Cardiac fibroblast (primary cell): Measurements from ENCODE around the gene ALKBH5.

ENCODE experiments used
- DNase-seq, 2 donors: peaks; one replicate each; pipeline versions ENCODE4 v3.0.0 to v3.0.0-alpha.2; 2010; ENCODE audit warnings: low read depth in 2 of 2
- H3K4me3 ChIP-seq, 2 donors: replicated peaks in 1 of 2; 1 replicate in 1 of 2; 2 replicates in 1 of 2; pipeline ENCODE4 v1.5.1; 2011; ENCODE audit warnings: low read depth in 2 of 2, low read length in 2 of 2, mild to moderate bottlenecking in 2 of 2, moderate library complexity in 1 of 2
- TF ChIP-seq, protein P1 (sequence below): IDR thresholded peaks from one replicate; pipeline ENCODE4 v1.5.1; 2011; ENCODE audit warnings: low read depth, mild to moderate bottlenecking, low read length, inconsistent platforms

Gene ALKBH5

DNA sequence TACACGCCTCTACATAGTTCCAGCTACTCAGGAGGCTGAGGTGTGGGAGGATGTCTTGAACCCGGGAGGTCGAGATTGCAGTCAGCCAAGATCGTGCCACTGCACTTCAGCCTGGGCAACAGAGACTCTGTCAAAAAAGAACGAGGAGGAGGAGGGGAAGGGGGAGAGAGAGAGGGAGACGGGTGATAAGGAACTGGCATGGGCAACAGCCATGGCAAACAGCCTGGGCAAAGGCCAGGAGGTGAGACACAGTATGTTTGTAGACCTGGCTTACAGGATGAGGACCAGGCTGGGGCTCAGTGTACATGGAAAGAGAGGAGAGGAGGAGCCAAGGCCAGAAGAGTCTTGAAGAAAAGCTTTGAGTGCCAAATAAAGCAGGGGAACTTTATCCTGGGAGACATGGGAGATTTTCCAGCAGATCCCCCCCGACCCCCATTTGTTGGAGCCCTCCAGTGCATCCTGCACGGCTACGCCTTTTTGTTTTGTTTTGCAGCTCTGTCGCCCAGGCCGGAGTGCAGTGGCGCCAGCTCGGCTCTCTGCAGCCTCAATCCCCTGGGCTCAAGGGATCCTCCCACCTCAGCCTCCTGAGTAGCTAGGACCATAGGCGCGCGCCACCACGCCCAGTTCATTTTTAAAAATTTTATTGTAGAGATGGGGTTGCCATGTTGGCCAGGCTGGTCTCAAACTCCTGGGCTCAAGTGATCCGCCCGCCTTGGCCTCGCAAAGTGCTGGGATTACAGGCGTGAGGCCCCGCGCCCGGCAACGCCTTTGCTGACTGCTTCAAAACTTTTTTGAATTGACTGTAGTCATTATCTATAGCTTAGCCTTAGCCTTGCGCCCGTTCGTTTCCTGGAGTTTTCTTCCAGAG is 1.3 kb upstream of the ALKBH5 start:
- DNase-seq = peak; percentile 13 to 56
- TF ChIP-seq, protein P1, sequence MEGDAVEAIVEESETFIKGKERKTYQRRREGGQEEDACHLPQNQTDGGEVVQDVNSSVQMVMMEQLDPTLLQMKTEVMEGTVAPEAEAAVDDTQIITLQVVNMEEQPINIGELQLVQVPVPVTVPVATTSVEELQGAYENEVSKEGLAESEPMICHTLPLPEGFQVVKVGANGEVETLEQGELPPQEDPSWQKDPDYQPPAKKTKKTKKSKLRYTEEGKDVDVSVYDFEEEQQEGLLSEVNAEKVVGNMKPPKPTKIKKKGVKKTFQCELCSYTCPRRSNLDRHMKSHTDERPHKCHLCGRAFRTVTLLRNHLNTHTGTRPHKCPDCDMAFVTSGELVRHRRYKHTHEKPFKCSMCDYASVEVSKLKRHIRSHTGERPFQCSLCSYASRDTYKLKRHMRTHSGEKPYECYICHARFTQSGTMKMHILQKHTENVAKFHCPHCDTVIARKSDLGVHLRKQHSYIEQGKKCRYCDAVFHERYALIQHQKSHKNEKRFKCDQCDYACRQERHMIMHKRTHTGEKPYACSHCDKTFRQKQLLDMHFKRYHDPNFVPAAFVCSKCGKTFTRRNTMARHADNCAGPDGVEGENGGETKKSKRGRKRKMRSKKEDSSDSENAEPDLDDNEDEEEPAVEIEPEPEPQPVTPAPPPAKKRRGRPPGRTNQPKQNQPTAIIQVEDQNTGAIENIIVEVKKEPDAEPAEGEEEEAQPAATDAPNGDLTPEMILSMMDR = no peak

GRCh38 chr17:18182978-18183333 is 672 bp upstream of the ALKBH5 start:
- DNase-seq = peak in 1 of 2 donors; percentile 93
- TF ChIP-seq, protein P1 = no peak
- peak overlapping the region; percentile 70 for H3K4me3 ChIP-seq

More for the DNA sequence above, 1.3 kb upstream of the ALKBH5 start:
- peak overlapping the region; percentile 70 for H3K4me3 ChIP-seq

GRCh38 chr17:18184143-18185031 is 759 bp downstream of the ALKBH5 start:
- DNase-seq = peak; percentile 31 to 43
- TF ChIP-seq, protein P1 = no peak
- peak overlapping the region; percentile 70 to 80 for H3K4me3 ChIP-seq

DNA sequence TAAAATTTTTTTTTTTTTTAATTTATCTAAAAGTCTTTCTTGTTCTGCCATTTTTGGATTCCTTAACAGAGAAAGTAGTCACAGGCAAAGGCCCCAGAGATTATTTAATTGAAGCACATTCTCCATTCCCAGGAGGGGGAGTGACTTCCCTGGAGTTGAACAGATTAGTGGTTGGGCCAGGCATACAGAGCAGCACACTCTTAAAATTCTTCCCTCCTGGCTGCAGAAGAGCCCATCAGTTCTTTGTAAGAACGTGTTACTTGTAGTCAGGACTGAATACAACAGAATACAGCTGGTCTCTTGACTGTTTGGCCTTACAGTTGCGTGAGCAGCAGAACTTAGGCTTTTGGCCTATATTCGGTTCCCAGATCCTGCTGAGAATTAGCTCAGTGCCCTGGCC is 1.8 kb downstream of the ALKBH5 start:
- H3K4me3 ChIP-seq = peak overlapping the region; percentile 70 to 80
- peak; percentile 42 to 59 for DNase-seq
- TF ChIP-seq, protein P1 = no peak

- H3K4me3 ChIP-seq = peak overlapping the region; percentile 70 to 80
- TF ChIP-seq, protein P1 = no peak
- peak in 1 of 2 donors; percentile 54 for DNase-seq
Observed at GRCh38 chr17:18185832-18186626, 2.4 kb downstream of the ALKBH5 start.

- TF ChIP-seq, protein P1 = no peak
- peak; percentile 27 to 83 for DNase-seq
- peak overlapping the region; percentile 70 to 80 for H3K4me3 ChIP-seq
Observed at GRCh38 chr17:18186627-18186982, 3.0 kb downstream of the ALKBH5 start.
